ENCODE measurements around the gene CHRNA4.

GRCh38 chr20:63306673-63307537 is 54.2 kb downstream of the CHRNA4 start:
- TF ChIP-seq CTCF (IDR thresholded peaks at IDR 0.05; ENCODE audit: low read depth, low read length, poor library complexity, severe bottlenecking) (no peak), EZH2phosphoT487 (IDR thresholded peaks at IDR 0.05; ENCODE audit: borderline replicate concordance, low read length) (no peak)

All from DOHH2 (cell line).